Measurements from ENCODE around the gene STAG1. TPM values are rescaled to one million over a fixed set of nuclear protein-coding genes. Genes with fewer than 3 reads are reported as not detected.

Gene STAG1
- total RNA-seq, 1 donor from 2014 or later, result 53.9 TPM

DNA sequence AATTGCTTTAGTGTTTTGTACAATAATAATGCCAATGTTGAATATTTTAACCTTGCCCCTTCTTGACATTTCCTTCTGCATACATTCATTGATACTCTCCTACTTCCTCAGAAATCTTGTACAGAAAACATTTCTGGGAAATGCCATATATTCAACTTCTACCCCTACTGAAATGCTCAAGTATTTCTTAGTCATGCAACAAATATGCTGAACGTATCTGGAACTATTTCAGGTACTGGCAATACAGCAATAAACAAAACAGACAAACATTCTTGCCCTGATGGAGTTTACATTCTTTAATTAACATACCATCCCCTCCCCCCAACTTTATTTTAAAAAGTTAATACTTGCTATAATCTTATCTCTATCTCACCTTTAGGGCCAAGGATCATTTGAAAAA is 147.2 kb downstream of the STAG1 start:
- DNase-seq (ENCODE audit: extremely low spot score, unreplicated experiment), result no peak
- no peaks in the 10 kb centered on the region for H3K9me3 Mint-ChIP-seq (ENCODE audit: unreplicated experiment)
- H3K27ac Mint-ChIP-seq (ENCODE audit: unreplicated experiment), result no peak overlapping the region
- peaks cover 8% of the 10 kb centered on the region for H3K4me1 Mint-ChIP-seq (ENCODE audit: unreplicated experiment)
- TF ChIP-seq, protein P1, sequence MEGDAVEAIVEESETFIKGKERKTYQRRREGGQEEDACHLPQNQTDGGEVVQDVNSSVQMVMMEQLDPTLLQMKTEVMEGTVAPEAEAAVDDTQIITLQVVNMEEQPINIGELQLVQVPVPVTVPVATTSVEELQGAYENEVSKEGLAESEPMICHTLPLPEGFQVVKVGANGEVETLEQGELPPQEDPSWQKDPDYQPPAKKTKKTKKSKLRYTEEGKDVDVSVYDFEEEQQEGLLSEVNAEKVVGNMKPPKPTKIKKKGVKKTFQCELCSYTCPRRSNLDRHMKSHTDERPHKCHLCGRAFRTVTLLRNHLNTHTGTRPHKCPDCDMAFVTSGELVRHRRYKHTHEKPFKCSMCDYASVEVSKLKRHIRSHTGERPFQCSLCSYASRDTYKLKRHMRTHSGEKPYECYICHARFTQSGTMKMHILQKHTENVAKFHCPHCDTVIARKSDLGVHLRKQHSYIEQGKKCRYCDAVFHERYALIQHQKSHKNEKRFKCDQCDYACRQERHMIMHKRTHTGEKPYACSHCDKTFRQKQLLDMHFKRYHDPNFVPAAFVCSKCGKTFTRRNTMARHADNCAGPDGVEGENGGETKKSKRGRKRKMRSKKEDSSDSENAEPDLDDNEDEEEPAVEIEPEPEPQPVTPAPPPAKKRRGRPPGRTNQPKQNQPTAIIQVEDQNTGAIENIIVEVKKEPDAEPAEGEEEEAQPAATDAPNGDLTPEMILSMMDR (IDR thresholded peaks at IDR 0.05), result no peak
- H3K27me3 Mint-ChIP-seq (ENCODE audit: unreplicated experiment), result no peaks in the 10 kb centered on the region
- H3K36me3 Mint-ChIP-seq (ENCODE audit: unreplicated experiment), result peaks cover 18% of the 10 kb centered on the region
- no peak overlapping the region for H3K4me3 Mint-ChIP-seq (ENCODE audit: unreplicated experiment)

DNA sequence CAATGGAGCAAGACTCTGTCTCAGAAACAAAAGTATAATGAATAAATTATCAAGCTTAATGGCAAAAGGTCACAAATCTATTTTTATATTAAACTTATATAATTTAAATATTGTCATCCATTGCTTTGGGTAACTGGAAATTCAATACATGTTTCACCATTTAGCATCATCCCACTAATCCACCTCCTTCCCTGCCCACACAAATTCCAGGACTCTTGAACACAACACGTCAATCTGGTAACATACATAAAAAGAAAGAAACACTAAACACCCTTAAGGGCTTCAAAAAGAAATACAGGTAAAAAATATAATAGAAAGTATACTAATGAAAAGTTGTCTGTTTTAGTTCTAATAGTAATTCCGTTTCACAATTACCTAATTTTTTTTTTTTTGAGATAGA is 149.4 kb downstream of the STAG1 start:
- H3K27ac Mint-ChIP-seq (ENCODE audit: unreplicated experiment), result no peak overlapping the region
- H3K36me3 Mint-ChIP-seq (ENCODE audit: unreplicated experiment), result peaks cover 16% of the 10 kb centered on the region
- H3K9me3 Mint-ChIP-seq (ENCODE audit: unreplicated experiment), result no peaks in the 10 kb centered on the region
- H3K4me3 Mint-ChIP-seq (ENCODE audit: unreplicated experiment), result no peak overlapping the region
- no peak for DNase-seq (ENCODE audit: extremely low spot score, unreplicated experiment)
- peaks cover 14% of the 10 kb centered on the region for H3K4me1 Mint-ChIP-seq (ENCODE audit: unreplicated experiment)
- H3K27me3 Mint-ChIP-seq (ENCODE audit: unreplicated experiment), result no peaks in the 10 kb centered on the region
- TF ChIP-seq, protein P1 (IDR thresholded peaks at IDR 0.05), result no peak

DNA sequence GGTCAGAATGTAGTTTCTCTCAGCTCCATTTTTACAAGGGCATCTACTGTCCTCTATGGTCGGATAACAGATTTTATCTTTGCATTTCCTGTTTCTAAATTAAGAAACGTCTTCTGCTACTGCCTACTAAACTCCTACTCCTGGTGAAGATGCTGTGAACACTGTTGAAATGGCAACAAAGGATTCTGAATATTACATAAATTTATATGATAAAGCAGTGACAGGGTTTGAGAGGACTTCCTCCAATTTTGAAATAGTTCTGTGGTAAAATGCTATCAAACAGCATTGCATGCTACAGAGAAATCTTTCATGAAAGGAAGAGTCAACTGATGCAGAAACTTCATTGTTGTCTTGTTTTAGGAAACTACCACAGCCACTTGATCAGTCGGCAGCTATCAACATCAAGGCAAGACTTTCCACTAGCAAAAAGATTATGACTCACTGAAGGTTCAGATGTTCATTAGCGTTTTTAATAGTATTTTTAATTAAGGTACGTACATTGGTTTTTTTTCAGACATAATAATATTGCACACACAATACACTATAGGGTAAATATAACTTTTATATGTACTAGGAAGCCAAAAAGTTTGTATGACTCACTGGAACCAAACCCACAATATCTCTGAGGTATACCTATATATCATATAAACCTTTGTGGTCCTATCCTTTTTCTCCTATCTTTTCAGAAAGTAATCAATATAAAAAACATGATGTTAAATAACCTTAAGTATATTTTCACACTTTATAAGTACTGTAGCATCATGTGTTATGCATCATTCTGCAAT is 156.1 kb downstream of the STAG1 start:
- no peak overlapping the region for H3K4me3 Mint-ChIP-seq (ENCODE audit: unreplicated experiment)
- no peak for DNase-seq (ENCODE audit: extremely low spot score, unreplicated experiment)
- TF ChIP-seq, protein P1 (IDR thresholded peaks at IDR 0.05), result no peak

DNA sequence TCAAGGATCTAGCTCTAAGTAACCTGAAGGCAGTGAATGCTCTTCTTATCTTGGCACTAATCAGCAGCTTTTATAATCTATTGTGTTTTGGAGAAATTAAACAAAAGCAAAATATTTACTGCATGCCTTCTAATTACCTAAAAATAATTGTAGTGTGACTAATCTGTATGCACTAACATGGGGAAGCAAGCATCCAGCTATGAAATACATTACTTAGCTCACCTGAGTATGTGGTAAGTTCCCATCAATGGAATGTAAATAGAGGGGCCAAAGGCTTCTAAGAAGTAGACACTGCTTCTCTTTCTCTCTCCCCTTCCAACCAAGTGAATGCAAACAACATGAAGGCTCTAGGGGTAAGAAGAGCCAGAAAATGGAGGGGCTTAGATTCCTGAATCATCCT is 165.6 kb downstream of the STAG1 start:
- H3K4me3 Mint-ChIP-seq (ENCODE audit: unreplicated experiment), result no peak overlapping the region
- TF ChIP-seq, protein P1 (IDR thresholded peaks at IDR 0.05), result no peak
- H3K27ac Mint-ChIP-seq (ENCODE audit: unreplicated experiment), result no peak overlapping the region
- no peaks in the 10 kb centered on the region for H3K9me3 Mint-ChIP-seq (ENCODE audit: unreplicated experiment)
- H3K4me1 Mint-ChIP-seq (ENCODE audit: unreplicated experiment), result no peaks in the 10 kb centered on the region
- H3K36me3 Mint-ChIP-seq (ENCODE audit: unreplicated experiment), result peaks cover 6% of the 10 kb centered on the region
- H3K27me3 Mint-ChIP-seq (ENCODE audit: unreplicated experiment), result no peaks in the 10 kb centered on the region
- DNase-seq (ENCODE audit: extremely low spot score, unreplicated experiment), result no peak

More for the DNA sequence above, 156.1 kb downstream of the STAG1 start:
- H3K9me3 Mint-ChIP-seq (ENCODE audit: unreplicated experiment), result no peaks in the 10 kb centered on the region
- H3K27ac Mint-ChIP-seq (ENCODE audit: unreplicated experiment), result no peak overlapping the region
- peaks cover 2% of the 10 kb centered on the region for H3K36me3 Mint-ChIP-seq (ENCODE audit: unreplicated experiment)
- no peaks in the 10 kb centered on the region for H3K27me3 Mint-ChIP-seq (ENCODE audit: unreplicated experiment)
- peaks cover 11% of the 10 kb centered on the region for H3K4me1 Mint-ChIP-seq (ENCODE audit: unreplicated experiment)

DNA sequence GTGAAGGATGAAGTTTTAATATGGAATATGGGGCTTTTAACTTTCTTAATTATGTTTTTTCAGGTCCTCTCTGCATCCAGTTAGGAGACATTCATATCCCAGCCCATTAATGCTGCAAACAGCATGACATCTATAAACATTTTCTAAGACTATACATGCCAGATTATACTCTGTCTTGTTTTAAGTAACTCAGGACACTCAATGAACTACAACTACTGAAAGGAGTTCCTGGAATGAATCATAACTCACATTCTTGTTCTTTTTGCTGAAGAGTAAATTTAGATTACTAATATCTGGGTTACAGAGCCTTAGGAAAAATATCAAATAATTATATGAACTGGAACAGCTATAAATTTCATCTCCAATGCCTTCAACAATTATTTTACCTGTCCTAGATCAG is 167.4 kb downstream of the STAG1 start:
- Mint-ChIP-seq H3K27me3 (ENCODE audit: unreplicated experiment) (no peaks in the 10 kb centered on the region), H3K36me3 (ENCODE audit: unreplicated experiment) (peaks cover 6% of the 10 kb centered on the region), H3K27ac (ENCODE audit: unreplicated experiment) (no peak overlapping the region), H3K4me3 (ENCODE audit: unreplicated experiment) (no peak overlapping the region), H3K4me1 (ENCODE audit: unreplicated experiment) (no peaks in the 10 kb centered on the region), H3K9me3 (ENCODE audit: unreplicated experiment) (no peaks in the 10 kb centered on the region)
- no peak for DNase-seq (ENCODE audit: extremely low spot score, unreplicated experiment)
- TF ChIP-seq, protein P1 (IDR thresholded peaks at IDR 0.05), result no peak
